Renal cortex interstitium (tissue), 11 donors: Measurements from ENCODE around the gene ACTRT3. TPM values are rescaled to one million over a fixed set of nuclear protein-coding genes. Genes with fewer than 3 reads are reported as not detected.

Source experiments
- DNase-seq, 11 donors: peaks; one replicate each; pipeline ENCODE4 v3.0.0-alpha.2; 2013; ENCODE audit warnings: low read depth in 9 of 11, low spot score in 4 of 11; ENCODE audit errors: extremely low read depth in 1 of 11
- polyA plus RNA-seq, 3 donors: library from polyadenylated mRNA; unstranded; fragments of 120-200 nt; gene quantifications; one replicate each; pipeline ENCODE4 v1.2.1, GENCODE V29; 2013; ENCODE audit not compliant: insufficient read length in 3 of 3

ACTRT3 gene
- polyA plus RNA-seq, 3 donors, result 4.4 to 5.4 (median 4.5) TPM

DNA sequence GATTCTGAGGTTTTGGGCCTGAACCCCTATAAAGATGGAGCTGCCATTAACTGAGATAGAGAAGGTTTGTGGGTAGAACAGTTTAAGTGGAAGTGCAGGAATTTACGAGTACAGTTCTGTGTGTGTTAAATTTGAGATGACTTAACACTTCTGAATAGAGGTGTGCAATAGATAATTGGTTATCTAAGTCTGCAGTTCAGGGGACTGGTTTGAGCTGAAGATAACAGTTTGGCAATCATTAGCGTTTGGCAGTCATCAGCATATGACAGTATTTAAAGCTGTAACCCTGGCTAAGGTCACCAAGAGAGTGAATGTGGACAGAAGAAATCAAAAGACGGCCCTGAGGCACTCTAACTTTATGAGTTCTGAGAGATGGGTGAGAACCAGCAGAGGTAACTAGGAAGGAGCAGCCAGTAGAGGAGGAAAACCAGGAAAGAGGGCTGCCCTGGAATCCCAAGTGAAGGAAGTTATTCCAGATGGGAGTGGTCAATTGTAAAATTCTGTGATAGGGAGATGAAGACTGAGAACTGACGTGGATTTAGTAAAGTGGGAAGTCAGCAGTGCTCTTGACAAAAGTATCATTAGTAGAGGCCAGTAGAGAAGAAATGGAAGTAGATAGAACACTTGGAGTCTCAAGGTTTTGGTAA lies 12.0 kb upstream of the ACTRT3 start:
- no peak for DNase-seq

DNA sequence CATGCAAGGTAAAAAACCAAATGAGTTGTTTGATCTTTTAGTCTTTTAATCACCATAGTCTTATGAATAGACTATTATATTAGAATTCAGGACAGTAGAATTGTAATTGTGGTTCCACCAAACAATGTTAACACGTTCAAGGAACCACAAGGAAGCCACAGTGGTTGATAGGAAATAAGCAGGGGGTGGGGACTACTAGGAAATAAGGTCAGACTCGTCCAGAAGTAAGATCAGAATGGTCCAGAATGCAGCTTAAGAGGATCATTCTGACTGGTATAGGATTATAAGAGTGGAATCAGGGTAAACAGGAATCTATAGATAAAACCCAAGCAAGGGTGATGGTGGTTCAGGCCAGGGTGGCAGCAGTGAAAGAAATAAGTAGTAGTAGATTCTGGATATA lies 11.4 kb upstream of the ACTRT3 start:
- DNase-seq, result no peak

DNA sequence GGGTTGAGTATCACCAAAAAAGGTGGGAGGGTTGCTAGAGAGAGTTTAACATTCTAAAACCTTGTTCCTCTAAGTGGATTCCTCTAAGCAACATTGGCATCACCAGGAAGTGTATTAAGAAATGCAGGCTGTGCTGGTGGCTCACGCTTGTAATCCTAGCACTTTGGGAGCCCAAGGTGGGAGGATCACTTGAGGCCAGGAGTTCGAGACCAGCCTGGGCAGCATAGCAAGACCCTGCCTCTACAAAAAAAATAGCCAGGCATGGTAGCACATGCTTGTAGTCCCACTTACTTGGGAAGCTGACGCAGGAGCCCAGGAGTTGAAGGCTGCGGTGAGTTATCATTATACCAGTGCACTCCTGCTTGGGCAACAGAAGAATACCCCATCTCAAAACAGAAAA lies 8.5 kb upstream of the ACTRT3 start:
- DNase-seq, result no peak

DNA sequence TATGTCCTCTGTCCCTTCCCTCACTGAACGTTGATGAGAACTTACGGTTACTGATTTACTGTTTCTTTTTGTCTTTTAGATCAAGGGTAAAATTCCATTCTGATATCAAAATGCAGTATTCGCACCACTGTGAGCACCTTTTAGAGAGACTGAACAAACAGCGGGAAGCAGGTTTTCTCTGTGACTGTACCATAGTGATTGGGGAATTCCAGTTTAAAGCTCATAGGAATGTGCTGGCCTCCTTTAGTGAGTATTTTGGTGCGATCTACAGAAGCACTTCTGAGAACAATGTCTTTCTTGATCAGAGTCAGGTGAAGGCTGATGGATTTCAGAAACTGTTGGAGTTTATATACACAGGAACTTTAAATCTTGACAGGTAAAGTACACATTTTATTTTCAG lies 4.8 kb upstream of the ACTRT3 start:
- DNase-seq, result no peak

DNA sequence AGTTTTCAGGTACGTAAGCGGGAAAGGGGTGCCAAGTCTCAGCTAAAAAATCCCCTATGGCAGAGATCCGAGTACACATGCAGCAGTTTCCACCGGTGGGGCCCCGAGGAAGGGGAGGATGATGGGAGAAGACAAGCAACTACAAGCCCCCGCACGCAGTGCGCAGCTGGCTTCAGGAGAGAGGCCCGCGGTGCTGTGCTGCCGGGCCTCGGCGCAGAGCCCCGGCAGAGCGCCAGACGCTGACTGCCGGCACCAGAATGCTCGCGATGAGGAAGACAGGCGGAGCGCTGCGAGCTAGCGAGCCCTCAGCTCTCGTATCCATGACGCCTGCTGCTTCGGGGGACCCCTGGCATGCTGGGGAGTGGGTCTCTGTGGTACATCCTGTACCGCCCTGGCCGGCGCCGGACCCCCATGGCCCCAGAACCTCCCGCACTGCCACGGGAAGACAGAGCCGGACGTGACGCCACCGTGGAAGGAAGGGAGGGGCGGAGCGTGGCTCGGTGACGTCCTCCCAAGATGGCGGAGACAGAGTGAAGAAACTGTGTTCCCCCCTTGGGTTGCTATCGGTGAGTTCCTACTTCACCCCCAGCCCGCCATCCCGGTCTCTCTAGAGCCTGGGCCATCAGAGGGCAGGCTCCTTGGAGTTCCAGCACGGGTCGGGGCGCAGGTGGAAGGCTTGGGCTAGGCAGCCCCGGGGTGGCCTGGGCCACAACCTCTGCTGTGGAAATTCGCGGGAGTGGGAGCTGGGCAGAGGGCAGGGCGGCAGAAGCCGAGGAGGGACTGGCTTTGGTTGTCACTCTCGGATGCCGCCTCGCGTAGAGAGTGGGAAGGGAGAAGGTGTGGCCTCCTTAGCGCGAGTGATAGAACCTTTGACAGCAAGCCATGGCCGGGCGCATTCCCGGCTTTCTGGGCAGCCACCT lies 3.8 kb upstream of the ACTRT3 start, which contains the start of gene MYNN:
MYNN (plus strand) TSS at position 500 of the 920 bp plus-strand sequence. CDS start 900 bp downstream, outside the sequence.
- DNase-seq, result peak; percentile 79 to 93 (median 90)

DNA sequence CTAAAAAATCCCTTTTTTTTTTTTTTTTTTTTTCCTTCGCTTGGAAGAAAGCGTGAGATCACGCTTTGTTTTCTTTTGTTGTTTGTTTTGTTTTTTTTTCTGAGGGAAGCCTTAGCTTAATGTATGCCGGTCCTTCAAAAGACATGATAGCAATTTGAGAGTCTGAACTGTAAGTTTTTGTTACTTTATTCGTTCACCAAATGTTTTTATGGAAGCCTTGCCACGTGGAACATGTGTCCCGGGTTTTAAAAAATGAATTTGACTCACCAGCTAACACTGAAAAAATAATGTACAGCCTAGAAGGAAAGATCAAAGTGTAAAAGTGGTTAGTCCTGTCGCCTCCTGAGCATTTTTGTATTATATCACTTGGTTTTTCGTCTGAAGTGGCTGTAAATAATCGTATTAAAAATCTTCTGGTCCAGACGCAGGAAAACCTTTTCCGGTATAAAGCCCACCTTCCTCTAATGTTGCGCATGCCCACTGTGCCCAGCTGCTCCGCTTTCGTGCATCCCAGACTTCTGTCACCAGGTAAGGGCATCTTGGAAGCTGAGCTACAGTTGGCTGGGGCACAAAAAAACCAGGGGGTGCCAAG lies 3.0 kb upstream of the ACTRT3 start:
- peak; percentile 52 to 88 (median 82) for DNase-seq

DNA sequence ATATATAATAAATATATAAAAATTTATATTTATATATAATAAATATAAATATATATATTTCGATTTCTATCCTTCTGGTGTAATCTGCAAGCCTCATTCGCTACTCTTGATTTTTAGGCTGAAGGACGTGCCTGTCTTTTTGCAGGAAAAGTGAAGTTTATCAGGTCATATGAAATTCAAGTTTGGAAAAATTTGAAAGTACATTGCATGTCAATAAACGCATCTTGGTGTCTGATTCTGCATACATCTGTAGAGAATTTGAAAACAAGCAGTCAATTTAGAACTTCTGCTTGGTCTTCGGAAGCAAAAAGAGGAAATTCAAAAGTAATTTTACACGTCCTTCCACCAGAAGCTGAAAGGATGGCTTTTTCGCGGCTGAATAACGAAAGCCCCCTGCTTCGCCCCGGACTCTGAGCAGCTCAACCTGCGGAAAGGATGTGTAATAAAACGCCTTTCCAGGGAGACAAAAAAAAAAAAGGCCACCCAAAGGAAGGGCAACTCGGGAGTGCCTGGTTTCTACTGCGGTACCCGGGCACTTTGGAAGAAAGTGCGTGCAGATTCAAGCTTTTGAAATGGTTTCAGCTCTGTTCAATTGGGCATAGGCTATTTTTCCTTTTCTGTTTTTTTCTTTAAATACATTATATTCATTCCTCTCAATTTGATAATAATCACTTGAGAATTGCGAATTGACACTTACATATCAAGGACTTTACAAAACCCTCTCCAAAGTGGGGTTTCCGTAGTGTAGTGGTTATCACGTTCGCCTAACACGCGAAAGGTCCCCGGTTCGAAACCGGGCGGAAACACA lies 2.3 kb upstream of the ACTRT3 start:
- peak; percentile 74 to 94 (median 87) for DNase-seq

DNA sequence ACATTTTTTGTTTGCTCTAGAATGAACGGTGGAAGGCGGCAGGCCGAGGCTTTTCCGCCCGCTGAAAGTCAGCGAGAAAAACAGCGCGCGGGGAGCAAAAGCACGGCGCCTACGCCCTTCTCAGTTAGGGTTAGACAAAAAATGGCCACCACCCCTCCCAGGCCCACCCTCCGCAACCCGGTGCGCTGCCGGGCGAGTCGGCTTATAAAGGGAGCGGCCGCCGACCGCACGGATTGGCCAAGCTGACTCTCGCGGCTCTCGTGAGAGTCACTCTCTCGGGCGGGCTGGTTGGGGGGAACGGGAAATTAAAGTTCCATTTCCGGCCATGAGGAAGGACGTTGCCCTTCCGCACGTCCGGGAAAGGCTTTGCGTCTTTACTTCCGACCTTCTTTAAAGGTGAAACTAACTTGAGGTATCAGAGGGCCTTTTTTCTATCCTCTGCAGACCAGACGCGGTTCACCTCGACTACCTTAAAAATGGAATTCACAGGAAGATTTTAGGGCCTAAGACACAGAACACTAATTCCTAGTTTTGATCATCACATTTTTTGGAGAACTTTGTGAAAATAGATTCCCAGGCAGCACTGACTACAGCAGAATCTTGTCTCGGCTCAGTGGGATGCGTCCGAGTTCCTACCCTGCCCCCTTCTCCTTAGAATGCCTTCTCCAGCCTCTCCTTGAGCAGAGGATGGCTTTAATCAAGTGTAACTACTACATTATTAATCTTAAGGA lies 4.3 kb downstream of the ACTRT3 start, which contains the start of gene TERC:
TERC (minus strand) TSS at position 179 of the 731 bp plus-strand sequence.
- DNase-seq, result peak; percentile 79 to 96 (median 89)

DNA sequence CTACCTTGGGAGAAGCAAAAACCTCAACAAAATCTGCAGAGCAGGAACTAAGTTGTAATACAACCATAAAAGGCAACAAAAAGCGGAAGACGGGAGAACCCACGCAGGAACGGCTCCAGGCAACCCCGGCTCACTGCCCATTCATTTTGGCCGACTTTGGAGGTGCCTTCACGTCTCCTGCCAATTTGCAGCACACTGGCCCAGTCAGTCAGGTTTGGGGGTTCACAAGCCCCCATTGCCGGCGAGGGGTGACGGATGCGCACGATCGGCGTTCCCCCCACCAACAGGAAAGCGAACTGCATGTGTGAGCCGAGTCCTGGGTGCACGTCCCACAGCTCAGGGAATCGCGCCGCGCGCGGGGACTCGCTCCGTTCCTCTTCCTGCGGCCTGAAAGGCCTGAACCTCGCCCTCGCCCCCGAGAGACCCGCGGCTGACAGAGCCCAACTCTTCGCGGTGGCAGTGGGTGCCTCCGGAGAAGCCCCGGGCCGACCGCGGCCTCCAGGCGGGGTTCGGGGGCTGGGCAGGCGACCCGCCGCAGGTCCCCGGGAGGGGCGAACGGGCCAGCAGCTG lies 5.0 kb downstream of the ACTRT3 start:
- peak in 3 of 11 donors; percentile 25 to 43 (median 25) for DNase-seq

DNA sequence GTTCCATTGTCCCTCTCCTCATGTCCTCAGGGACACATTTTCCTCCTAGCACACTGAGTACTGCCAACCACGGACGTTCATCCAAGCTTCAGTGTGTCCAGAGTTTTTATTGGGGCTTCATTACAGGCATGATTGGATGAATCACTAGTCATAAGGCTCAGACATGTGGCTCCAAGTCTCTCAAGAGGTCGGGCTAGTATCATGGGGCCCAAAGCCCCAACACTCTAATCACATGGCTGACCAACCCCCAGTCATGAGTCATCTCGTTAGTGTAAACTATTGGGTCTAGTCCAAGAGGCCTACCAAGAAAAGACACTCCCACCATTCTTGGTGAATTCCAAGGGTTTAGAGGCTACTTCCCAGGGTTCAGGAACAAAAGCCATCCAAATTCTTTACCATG lies 8.9 kb downstream of the ACTRT3 start:
- DNase-seq, result no peak

DNA sequence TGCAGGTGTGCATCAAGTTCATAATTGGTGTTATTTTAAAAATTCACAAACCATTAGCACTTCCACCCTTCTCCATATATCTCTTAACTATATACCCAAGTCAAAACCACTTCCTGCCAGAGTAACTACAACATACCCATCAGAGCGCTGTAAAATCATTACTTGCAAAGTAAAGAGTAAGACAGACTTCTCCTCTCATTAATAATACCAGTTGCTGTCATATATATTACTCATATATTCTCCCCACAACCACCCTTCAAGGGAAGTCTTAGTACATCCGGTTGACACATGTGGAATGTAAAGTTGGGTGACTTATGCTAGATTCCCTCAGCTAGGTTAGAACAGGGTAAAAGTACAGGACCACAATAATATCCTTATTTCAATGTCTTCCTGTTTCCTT lies 10.1 kb downstream of the ACTRT3 start:
- no peak for DNase-seq

DNA sequence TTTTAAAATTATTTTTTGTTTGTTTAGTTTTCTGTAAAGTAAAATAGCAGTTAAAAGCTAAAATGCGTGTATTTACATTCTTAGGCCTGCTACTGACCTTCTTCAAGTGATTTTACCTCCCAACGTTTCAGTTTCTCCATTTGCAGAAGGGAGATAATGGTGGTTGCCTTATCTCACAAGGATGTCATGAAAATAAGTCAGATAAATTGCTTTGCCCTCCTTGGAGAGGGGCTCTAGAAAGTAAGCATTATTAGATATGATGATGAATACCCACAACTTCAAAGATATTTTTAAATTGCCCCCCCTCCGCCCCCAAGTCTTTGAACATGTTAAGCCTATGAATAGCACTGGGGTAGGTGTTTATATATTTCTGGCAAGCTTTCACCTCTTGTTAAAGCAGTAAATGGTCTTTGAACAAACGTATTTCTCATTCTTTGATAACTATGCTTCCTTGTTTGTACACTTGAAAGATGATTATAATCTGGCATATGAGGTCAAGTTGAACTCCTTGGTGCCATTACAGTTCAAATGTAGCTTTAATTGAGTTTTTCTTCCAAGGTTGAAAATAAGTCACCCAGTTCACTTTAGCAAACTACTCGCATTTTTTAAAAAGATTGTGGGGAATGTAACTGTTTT lies 10.9 kb downstream of the ACTRT3 start:
- DNase-seq, result no peak

DNA sequence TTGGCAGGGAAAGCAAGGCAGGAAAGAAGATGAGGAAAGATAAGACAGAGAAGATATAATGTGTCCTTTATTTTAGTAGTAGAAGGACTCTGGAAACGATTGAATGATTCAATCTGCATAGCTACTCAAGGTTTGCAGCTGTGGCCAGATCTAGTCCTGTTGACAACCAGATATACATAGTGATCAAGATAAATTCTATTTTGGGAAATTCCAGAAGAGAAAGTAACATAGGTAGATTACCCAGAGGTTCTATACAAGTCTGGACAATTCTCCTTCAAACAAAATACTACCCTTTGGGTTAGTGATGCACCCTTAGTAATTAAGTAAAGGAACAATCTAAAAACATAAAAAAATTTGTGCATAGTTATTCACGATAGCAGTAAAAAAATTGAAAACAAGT lies 13.9 kb downstream of the ACTRT3 start:
- DNase-seq, result no peak

DNA sequence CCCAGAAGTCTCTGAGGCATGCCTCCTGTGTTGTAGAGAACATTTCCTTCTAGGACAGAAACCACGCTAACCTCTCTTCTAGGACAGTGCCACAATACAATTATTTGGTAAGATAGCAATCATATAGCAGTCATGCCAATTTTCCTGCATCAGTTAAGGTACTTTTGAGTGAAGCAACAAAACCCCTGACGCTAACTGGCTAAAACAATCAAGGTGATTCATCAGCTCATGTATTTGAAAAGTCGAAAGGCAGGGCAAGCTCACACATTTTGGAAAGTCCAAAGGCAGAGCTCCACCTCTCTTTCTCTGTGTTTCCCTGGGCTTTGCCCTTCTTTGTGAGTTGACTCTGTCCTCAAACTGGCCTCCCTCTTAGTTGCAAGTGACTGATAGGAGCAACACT lies 14.7 kb downstream of the ACTRT3 start:
- DNase-seq, result no peak

DNA sequence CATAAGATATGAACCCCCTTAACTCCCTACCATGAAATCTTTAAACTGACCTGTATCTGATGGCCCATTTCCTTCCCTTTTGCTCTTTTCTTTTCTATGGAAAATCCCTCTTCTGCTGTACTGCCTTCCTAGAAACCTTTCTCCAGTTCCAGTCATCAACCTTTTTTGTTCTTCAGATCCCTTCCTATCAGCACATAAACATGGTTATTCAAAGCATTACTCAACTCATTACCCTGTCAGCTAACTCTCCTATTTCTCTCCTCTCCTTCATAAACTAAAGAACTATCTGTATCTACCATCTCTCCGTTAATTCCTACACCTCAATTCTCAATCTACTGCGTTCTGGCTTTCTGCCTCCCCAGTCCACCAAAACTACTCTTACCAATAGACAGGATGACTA lies 17.5 kb downstream of the ACTRT3 start:
- DNase-seq, result no peak

DNA sequence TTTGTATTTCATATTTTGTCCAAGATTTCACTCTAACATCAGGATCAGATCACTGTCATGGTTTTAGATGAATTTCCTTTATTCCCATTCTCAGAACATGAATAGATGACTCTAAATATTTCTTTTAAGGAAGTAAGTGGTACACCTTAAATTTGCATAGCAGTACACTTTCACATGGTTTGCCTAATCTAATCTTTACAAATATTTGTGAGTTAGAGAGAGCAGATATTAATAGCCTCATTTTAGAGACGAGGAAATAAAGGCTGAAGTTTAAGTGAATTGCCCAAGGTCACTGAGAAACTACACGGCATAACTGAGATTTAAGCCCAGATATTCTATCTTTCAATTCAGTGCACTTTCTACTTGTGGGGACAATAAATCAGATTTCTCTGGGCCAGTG lies 18.7 kb downstream of the ACTRT3 start:
- no peak for DNase-seq

DNA sequence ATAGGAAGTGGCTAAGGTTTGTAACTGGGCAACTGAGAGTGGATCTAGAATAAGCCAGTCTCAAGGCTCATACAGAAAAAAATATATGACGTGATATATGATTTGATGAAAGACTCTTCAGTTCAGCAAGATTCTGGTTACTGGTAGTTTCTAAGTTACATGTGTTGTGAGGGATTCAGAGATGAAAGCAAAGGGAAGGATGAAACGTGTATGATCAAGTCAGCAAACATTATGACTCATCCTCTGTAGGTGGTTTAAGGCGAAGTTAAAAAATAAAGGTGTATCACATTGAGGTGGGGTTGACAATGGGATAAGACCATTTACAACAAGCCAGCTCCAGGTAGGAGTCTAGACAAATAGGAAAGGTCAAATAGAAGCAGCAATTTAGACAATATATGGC lies 20.7 kb downstream of the ACTRT3 start:
- no peak for DNase-seq

DNA sequence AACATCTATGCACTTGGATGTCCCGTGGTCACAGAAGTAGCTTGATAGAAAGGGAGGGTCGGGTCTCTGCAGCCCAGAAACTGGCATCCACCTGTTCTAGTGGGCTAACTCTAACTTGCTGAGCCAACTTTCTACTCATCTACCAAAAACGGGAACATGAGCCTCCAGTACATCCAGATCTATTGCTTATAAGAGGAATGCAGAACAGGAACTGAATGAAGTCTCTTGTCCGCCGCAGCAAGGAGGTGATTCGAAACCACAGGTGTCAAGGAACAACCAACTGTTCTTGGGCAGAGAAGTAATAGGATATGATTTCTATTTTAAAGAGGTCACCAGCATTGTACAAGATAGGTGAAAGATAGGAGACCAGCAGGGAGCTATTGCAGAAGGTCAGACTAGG lies 22.4 kb downstream of the ACTRT3 start:
- DNase-seq, result no peak
